GM12875 (cell line): Measurements from ENCODE around the gene SFXN5.

Source experiments
- H3K4me3 ChIP-seq: one replicate; pipeline ENCODE4 v1.5.1; 2011; ENCODE audit warnings: low read depth, low read length, control low read depth
- CTCF ChIP-seq: IDR thresholded peaks from 2 replicates; pipeline ENCODE4 v1.5.1; 2011; ENCODE audit warnings: low read depth, mild to moderate bottlenecking, control low read depth, inconsistent platforms, low read length, moderate library complexity, borderline replicate concordance; ENCODE audit not compliant: insufficient read depth

Gene SFXN5

GRCh38 chr2:72949045-72949444, 122.5 kb downstream of the SFXN5 start:
- no peak overlapping the region for H3K4me3 ChIP-seq
- no peak for TF ChIP-seq CTCF

DNA sequence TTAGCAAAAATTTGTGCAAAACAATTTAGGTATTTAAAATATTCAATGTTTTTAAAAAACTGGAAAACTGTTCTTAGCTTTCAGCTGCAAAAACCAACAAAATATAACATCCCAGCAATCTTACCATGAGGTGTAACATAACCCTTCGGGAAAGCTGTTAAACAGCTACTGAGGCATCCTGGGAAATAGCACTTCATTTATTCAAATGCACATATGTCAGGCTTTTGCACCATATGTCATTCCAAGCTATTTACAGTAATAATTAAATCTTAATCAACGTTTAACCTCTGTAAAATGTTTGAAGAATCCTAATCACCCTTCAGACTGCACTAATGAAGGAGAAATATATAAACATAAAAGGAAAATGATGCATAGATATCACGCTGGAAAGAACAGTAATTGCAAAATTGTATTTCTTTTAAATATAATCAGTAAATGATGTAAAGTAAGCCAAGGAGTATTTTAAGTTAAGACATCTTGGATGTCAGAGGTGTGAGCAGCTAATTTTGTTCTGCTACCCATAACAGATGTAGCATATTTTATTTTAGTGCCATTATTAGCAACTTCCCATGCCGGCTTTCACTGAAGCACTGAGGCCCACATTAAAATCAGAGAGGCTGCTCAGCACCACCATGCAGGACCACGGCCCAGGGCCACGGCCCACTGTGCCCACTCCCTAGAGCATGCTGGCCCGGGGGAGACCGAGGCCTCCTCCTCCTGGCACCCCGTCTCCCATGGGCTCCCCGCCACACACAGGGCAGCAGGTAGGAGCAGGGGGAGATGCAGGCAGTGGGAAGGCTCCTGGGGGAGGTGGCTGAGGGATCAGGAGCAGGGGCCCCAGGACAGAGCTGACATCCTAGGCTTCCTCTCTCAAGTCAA, 123.3 kb downstream of the SFXN5 start:
- TF ChIP-seq CTCF: no peak
- H3K4me3 ChIP-seq: no peak overlapping the region

- no peak for TF ChIP-seq CTCF
- no peak overlapping the region for H3K4me3 ChIP-seq
Observed at GRCh38 chr2:72946466-72946865, 125.0 kb downstream of the SFXN5 start.

DNA sequence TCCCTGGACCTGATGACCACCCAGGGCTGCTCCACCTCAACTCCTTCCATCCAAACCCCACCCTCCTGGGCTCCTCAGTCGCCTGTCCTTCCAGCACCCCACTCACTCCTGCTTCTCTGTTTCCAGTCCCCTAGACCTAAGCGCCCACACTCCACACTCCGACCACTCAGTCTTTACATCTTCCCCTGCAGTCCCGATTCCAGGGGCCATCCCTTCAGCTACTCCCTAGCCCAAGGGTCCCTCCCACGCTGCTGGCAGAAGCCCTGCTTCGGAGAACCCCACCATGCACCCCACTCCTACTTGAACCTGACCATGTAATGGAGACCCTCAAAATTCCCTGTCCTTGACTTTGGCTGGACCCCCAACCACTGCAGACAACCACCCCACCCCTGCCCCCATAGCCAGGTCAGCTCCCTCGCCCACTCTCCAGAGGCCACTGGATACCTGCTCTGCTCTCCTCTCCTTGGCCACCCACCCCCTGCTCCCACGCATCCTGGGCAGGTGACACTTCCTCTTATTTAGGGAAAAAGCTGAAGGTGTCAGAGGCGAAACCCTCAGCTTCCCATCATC, 126.0 kb downstream of the SFXN5 start:
- no peak overlapping the region for H3K4me3 ChIP-seq
- no peak for TF ChIP-seq CTCF

DNA sequence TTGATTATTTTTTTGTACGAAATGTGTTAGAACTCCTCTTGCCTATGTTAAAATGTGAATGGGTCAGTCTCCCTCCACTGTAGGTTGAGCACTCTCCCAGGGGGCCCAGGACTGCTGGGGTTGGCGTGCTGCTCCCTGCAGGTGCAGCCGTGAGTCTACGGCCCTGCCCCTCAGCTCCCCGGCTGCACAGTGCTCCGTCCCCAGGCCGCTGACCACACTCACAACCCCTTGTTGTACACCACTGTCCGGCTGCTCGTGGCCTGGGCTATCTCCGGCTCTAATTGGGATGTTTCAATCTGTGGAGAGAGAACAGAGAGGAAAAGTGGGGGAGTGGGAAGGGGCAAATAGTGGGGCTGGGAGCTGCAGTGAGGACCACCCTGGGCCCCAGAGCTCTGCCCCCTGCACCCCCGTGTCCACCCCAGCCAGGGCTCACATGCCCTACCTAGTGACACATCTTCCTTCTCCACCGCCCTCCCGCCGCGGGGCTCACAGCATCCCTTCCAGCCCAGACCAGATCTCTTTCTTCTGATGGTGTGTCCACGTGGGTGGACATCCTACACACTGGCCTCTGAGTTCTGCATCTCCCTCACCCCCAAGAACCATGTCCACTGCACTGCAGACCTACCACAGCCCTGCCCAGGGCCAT, 126.6 kb downstream of the SFXN5 start:
- no peak overlapping the region for H3K4me3 ChIP-seq
- TF ChIP-seq CTCF: no peak

DNA sequence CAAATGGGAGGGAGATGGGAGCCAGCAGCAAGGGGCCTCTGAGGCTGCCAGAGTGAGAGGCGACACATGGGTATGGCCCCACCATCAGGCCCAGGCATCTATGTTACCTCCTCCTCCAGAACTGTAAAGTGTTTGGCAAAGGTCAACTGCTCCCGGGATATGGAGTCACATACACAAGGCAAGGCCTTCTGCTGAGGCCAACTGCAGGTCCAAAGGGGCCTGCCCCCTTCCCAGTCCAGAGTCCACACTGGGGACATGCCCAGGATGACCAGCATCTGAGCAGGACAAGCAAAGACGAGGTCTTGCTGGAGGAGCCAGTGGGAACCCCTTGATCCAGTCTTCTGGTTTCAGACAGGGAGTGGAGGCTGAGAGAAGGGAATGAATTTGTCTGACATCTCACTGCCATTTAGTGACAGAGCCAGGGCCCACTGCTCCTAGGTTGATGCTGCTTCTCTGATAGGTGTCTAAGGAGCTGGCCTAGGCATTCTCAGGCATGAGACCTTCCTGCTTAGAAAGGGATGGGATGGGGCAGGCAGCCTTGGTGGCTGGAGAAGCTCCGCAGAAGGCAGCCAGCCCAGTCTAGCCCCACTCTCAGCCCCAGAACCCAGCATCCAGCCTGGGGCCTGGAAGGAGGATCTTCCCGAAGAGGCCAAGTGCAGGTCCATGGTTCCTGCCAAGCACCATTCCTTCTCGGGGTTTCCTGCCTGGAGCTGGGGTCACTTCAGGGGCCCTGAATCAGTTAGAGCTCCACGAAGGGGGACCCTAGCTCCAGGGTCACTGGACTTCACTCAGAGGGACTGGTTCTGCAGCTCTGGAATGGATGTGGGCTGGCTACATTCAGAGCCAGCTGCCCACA, 127.7 kb downstream of the SFXN5 start:
- no peak overlapping the region for H3K4me3 ChIP-seq
- no peak for TF ChIP-seq CTCF
